HG02798 (cell line): ENCODE measurements around the gene ADORA1.

Experiments used
- ATAC-seq: cut with Tn5 transposase; IDR thresholded peaks from one replicate; pipeline ENCODE4 v1.9.1; 2021; ENCODE audit warnings: mild to moderate bottlenecking; ENCODE audit not compliant: unreplicated experiment, poor library complexity

ADORA1 gene

GRCh38 chr1:203181586-203182386 lies 54.3 kb downstream of the ADORA1 start:
- ATAC-seq = no peak

GRCh38 chr1:203182387-203182953 lies 54.9 kb downstream of the ADORA1 start:
- ATAC-seq = no peak

GRCh38 chr1:203183828-203184227 lies 56.3 kb downstream of the ADORA1 start:
- ATAC-seq = no peak

GRCh38 chr1:203184467-203184866 lies 56.9 kb downstream of the ADORA1 start:
- no peak for ATAC-seq

GRCh38 chr1:203185061-203185461 lies 57.5 kb downstream of the ADORA1 start:
- no peak for ATAC-seq

- ATAC-seq = no peak
Measured at GRCh38 chr1:203185585-203185984, 58.1 kb downstream of the ADORA1 start.

GRCh38 chr1:203186091-203186445 lies 58.5 kb downstream of the ADORA1 start:
- ATAC-seq = no peak

GRCh38 chr1:203186446-203187303 lies 59.1 kb downstream of the ADORA1 start, which contains the start of gene CHI3L1:
CHI3L1 (minus strand) TSS chr1:203186704; CDS start chr1:203186623, 81 bp downstream.
- ATAC-seq = no peak

- ATAC-seq = no peak
Measured at GRCh38 chr1:203187304-203187685, 59.8 kb downstream of the ADORA1 start.

GRCh38 chr1:203187689-203188264 lies 60.3 kb downstream of the ADORA1 start:
- no peak for ATAC-seq

GRCh38 chr1:203188686-203189232 lies 61.2 kb downstream of the ADORA1 start:
- no peak for ATAC-seq

GRCh38 chr1:203189951-203190352 lies 62.4 kb downstream of the ADORA1 start:
- ATAC-seq = no peak

- no peak for ATAC-seq
Measured at GRCh38 chr1:203190949-203191348, 63.4 kb downstream of the ADORA1 start.

GRCh38 chr1:203196371-203196770 lies 68.8 kb downstream of the ADORA1 start:
- ATAC-seq = no peak

GRCh38 chr1:203197625-203198024 lies 70.1 kb downstream of the ADORA1 start:
- ATAC-seq = no peak

GRCh38 chr1:203199002-203199401 lies 71.5 kb downstream of the ADORA1 start:
- no peak for ATAC-seq

- ATAC-seq = no peak
Measured at GRCh38 chr1:203199481-203199815, 71.9 kb downstream of the ADORA1 start.

- ATAC-seq = no peak
Measured at GRCh38 chr1:203199816-203200571, 72.5 kb downstream of the ADORA1 start.

- ATAC-seq = no peak
Measured at GRCh38 chr1:203200916-203201315, 73.4 kb downstream of the ADORA1 start.
